Upper lobe of right lung (tissue), 1 donor: ENCODE results near the gene AHI1. TPM values are rescaled to one million over a fixed set of nuclear protein-coding genes. Genes with fewer than 3 reads are reported as not detected.

ENCODE experiments used
- ATAC-seq: fragments of 200-7000 bp; cut with Tn5 transposase; one replicate; pipeline ENCODE4 v1.9.1; 2020; ENCODE audit warnings: mild to moderate bottlenecking, moderate library complexity
- DNase-seq: peaks from one replicate; pipeline ENCODE4 v3.0.0-alpha.2; 2020
- H3K27ac ChIP-seq: fragments of 200-600 bp; one replicate; pipeline ENCODE4 v1.8.0; 2022
- H3K27me3 ChIP-seq: fragments of 200-600 bp; one replicate; pipeline ENCODE4 v1.8.0; 2022; ENCODE audit warnings: mild to moderate bottlenecking
- H3K36me3 ChIP-seq: fragments of 200-600 bp; one replicate; pipeline ENCODE4 v1.8.0; 2022
- H3K4me1 ChIP-seq: fragments of 200-600 bp; one replicate; pipeline ENCODE4 v1.8.0; 2022
- H3K4me3 ChIP-seq: fragments of 200-600 bp; one replicate; pipeline ENCODE4 v1.8.0; 2022; ENCODE audit warnings: mild to moderate bottlenecking
- H3K9me3 ChIP-seq: fragments of 200-600 bp; one replicate; pipeline ENCODE4 v1.8.0; 2022
- intact Hi-C: fragments of 100-400 bp; cut with DNase I; formaldehyde crosslinking; loops from one replicate; pipeline ENCODE4 v1.11.0; 2022
- total RNA-seq: library from RNA; stranded (reverse); fragmentation: NEBNext Ultra II Directional; extraction: Animal tissue kit (Norgen Biotek cat#: 25700); gene quantifications from one replicate; pipeline ENCODE4 v1.2.1, GENCODE V29; 2021
- TF ChIP-seq, protein P1 (sequence below): fragments of 200-600 bp; IDR thresholded peaks from one replicate; pipeline ENCODE4 v1.8.0; 2022; ENCODE audit warnings: antibody characterized with exemption
- donor health status: DM: no; HTN: yes; CAD: no; lungs with severe emphysema.

The AHI1 gene
- total RNA-seq, 1 donor from 2014 or later, result 33.4 TPM

DNA sequence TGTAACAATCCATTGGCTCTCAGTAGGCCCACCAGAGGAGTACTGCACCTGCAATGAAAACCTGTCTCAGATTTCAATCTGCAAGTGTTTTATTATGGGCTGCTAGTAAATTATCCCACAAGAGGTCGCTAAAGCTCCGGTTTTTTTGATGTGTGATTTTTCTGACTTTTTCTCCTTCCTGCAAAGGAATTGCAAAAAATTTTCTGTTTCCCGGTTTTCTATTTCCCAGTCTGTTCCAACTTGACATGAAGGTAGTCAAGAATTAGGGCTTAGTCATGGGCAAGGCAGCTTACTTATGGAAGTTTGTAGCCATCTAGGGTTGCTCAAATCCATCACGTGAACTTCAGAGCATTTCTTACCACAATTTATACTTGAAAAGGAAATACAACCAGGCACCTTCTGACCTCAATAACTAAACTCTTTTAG lies 38.5 kb upstream of the AHI1 start:
- H3K9me3 ChIP-seq, result no peaks in the 10 kb centered on the region
- H3K27me3 ChIP-seq, result no peaks in the 10 kb centered on the region
- no peak overlapping the region for H3K4me3 ChIP-seq
- TF ChIP-seq, protein P1, sequence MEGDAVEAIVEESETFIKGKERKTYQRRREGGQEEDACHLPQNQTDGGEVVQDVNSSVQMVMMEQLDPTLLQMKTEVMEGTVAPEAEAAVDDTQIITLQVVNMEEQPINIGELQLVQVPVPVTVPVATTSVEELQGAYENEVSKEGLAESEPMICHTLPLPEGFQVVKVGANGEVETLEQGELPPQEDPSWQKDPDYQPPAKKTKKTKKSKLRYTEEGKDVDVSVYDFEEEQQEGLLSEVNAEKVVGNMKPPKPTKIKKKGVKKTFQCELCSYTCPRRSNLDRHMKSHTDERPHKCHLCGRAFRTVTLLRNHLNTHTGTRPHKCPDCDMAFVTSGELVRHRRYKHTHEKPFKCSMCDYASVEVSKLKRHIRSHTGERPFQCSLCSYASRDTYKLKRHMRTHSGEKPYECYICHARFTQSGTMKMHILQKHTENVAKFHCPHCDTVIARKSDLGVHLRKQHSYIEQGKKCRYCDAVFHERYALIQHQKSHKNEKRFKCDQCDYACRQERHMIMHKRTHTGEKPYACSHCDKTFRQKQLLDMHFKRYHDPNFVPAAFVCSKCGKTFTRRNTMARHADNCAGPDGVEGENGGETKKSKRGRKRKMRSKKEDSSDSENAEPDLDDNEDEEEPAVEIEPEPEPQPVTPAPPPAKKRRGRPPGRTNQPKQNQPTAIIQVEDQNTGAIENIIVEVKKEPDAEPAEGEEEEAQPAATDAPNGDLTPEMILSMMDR, result peak; percentile 70
- H3K27ac ChIP-seq, result no peak overlapping the region
- ATAC-seq, result peak; percentile 33
- intact Hi-C loops, result no loop called here
- peaks cover 8% of the 10 kb centered on the region for H3K4me1 ChIP-seq
- no peaks in the 10 kb centered on the region for H3K36me3 ChIP-seq
- no peak for DNase-seq

DNA sequence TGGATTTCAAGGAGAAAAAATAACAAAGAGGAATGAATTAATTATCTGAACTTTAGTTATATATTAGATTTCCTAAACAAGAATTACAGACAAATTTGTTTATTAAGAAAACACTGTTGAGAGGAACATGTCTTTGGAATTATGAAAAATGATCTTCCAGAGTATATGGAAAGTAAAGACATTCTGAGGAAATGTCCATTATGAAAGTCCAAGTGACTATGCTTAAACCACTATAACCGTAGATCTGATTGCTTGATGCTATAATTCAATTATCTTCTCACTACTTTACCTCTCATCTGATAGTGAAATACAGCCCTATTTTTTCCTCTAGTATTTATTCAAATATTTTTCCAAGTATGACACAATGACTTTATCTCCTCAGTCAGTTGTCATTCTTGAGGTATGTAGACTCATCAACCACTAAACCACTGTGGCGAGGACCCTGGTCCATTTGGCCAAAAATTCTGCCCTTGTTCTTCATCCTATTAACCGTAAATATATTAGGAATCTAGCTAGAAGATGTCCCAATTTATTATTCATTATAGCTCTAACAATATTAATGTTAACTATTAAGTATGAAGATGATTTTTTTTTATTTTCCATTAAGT lies 37.3 kb upstream of the AHI1 start:
- Histone ChIP-seq H3K27me3 (no peaks in the 10 kb centered on the region), H3K9me3 (no peaks in the 10 kb centered on the region), H3K36me3 (no peaks in the 10 kb centered on the region), H3K4me3 (no peak overlapping the region), H3K27ac (no peak overlapping the region), H3K4me1 (peaks cover 8% of the 10 kb centered on the region)
- DNase-seq (no peak), ATAC-seq (no peak)
- TF ChIP-seq, protein P1, result no peak
- intact Hi-C loops, result no loop called here

DNA sequence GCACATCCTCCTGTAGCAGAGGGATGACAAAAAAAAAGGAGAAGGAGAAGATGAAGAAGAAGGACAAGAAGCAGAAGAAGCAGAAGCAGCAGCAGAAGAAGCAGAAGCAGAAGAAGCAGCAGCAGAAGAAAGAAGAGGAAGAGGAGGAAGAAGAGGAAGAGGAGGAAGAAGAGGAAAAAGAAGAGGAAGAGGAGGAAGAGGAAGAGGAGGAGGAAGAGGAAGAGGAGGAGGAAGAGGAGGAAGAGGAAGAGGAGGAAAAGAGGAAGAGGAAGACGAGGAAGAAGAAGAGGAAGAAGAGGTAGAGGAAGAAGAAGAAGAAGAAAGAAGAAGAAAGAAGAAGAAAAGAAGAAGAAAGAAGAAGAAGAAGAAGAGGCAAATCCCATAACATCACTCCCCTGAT lies 35.0 kb upstream of the AHI1 start:
- peaks cover 8% of the 10 kb centered on the region for H3K4me1 ChIP-seq
- no peaks in the 10 kb centered on the region for H3K36me3 ChIP-seq
- no peak for ATAC-seq
- intact Hi-C loops, result no loop called here
- H3K9me3 ChIP-seq, result no peaks in the 10 kb centered on the region
- H3K27me3 ChIP-seq, result no peaks in the 10 kb centered on the region
- no peak for DNase-seq
- TF ChIP-seq, protein P1, result no peak
- no peak overlapping the region for H3K27ac ChIP-seq
- no peak overlapping the region for H3K4me3 ChIP-seq

DNA sequence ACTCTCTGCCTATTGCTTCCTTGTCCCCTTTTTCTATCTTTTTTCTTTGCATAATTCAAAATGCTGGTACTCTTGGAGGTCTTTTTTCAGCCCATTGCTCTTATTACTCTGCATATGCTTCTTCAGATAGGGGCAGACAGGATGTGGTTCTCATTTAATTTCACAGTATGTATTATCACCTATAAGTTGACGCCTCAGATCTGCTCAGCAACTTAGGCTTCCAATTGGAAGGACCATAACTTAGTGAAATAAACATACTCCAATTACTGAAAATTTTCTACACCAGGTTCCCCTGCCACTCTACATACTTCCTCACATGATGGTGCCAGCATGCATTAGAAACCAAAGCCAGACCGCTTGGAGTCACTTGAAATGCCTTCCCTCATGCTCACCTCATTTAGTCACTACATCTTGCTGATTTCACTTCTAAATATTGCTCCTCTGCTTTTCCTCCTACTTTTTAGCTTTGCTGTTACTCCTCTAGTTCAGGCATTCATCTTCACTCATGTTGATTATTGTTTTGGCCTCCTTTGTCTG lies 34.5 kb upstream of the AHI1 start:
- Histone ChIP-seq H3K27me3 (no peaks in the 10 kb centered on the region), H3K4me3 (no peak overlapping the region), H3K27ac (no peak overlapping the region), H3K4me1 (peaks cover 8% of the 10 kb centered on the region), H3K36me3 (no peaks in the 10 kb centered on the region), H3K9me3 (no peaks in the 10 kb centered on the region)
- TF ChIP-seq, protein P1, result no peak
- ATAC-seq (no peak), DNase-seq (no peak)
- intact Hi-C loops, result no loop called here

DNA sequence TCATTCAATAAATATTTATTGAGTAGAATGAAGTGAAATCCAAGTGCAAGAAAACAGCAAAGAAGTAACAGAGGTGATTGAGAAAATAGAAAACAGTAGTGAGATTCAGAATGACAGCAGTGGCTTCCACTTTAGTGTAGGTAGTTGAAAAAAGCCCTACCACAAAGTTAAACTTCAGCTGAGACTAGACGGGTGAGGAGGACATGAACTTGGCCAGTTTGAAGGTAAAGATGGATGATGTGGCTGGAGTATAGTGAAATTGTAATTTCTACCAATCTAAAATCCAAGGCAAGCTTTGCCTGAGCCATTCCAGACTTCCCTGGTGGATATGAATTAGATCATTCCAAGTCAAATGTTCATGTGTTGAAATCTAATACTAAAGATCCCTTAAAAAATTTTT lies 32.6 kb upstream of the AHI1 start:
- Histone ChIP-seq H3K36me3 (no peaks in the 10 kb centered on the region), H3K4me1 (no peaks in the 10 kb centered on the region), H3K27ac (no peak overlapping the region), H3K27me3 (no peaks in the 10 kb centered on the region), H3K9me3 (no peaks in the 10 kb centered on the region), H3K4me3 (no peak overlapping the region)
- DNase-seq (no peak), ATAC-seq (no peak)
- TF ChIP-seq, protein P1, result no peak
- intact Hi-C loops, result no loop called here

DNA sequence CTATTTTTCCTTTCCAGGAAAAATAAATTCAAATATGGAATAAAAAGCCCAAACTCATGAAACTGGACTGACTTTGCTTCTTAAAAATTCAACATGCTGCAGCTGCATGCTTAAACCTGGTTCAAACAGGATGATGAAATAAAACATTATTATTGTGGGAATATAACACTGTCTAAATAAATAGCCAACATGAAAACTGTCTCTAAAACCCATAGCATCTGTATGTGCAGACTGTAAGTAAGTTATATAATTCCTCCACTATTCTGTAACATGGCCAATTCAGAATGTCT lies 30.4 kb upstream of the AHI1 start:
- Histone ChIP-seq H3K36me3 (no peaks in the 10 kb centered on the region), H3K27ac (no peak overlapping the region), H3K4me3 (no peak overlapping the region), H3K9me3 (no peaks in the 10 kb centered on the region), H3K4me1 (no peaks in the 10 kb centered on the region), H3K27me3 (no peaks in the 10 kb centered on the region)
- TF ChIP-seq, protein P1, result no peak
- DNase-seq, result no peak
- intact Hi-C loops, result no loop called here
- ATAC-seq, result no peak
